ENCODE results near the gene CNFN.
"Not testable (repeated sequence)": the region's sequence is repeated elsewhere in the genome, so short reads cannot be mapped to it uniquely, and the experiment has no call there.

The CNFN gene

DNA sequence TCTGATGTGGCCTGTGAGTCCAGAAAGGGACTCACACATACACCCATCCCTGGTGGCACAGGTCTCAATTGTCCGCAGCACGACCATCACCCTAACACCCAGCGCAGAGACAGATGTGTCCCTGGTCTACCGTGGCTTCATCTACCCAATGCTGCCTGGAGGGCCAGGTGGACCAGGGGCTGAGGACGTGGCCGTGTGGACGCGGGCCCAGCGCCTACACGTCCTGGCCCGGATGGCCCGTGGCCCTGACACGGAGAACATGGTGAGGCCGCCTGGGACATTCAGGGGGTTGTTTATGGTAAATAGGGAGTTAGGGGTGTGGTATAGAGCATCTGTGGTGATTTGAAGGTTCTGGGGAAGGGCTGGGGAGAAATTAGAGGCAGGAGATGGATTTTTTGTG lies 41.9 kb downstream of the CNFN start:
- DNase-seq, result no peak

DNA sequence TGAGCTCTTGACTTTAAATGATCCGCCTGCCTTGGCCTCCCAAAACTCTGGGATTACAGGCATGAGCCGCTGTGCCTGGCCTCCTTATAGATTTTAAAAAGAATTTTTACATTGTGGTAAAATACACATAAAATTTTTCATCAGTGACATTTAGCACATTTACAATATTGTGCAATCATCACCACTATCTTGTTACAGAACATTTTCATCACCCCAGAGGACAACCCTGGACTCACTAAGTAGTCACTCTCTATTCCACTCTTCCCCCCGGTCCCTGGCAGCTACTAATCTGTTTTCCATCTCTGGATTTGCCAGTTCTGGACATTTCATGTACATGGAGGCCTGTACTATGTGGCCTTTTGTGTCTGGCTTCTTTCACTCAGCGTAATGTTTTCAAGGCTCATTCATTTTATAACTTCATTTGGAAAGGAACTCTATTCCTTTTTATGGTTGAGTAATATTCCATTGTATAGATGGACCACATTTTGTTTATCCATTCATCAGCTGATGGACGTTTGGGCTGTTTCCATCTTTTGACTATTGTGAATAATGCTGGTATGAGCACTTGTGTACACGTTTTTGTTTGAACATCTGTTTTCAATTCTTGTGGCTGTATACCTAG lies 44.8 kb downstream of the CNFN start:
- DNase-seq, result no peak

DNA sequence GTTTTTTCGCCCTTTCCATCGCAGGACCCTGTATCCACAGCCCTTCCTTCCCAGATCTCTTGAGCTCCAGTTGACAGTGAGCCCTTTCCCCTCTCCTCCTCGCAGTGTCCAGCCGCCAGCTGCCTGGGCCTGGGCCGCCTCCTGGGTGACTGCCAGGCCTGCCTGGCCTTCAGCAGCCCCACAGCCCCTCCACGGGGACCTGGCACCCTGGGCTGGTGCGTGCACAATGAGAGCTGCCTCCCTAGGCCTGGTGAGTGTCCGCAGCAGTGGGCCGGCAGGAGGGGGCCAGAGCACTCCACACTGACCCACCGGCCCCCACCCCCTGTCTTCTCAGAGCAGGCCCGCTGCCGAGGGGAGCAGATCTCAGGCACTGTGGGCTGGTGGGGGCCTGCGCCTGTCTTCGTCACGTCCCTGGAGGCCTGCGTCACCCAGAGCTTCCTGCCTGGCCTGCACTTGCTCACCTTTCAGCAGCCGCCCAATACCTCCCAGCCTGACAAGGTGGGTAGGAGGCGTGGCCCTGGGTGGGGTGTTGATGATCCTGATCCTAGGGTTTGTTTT lies 45.7 kb downstream of the CNFN start:
- DNase-seq, result no peak

DNA sequence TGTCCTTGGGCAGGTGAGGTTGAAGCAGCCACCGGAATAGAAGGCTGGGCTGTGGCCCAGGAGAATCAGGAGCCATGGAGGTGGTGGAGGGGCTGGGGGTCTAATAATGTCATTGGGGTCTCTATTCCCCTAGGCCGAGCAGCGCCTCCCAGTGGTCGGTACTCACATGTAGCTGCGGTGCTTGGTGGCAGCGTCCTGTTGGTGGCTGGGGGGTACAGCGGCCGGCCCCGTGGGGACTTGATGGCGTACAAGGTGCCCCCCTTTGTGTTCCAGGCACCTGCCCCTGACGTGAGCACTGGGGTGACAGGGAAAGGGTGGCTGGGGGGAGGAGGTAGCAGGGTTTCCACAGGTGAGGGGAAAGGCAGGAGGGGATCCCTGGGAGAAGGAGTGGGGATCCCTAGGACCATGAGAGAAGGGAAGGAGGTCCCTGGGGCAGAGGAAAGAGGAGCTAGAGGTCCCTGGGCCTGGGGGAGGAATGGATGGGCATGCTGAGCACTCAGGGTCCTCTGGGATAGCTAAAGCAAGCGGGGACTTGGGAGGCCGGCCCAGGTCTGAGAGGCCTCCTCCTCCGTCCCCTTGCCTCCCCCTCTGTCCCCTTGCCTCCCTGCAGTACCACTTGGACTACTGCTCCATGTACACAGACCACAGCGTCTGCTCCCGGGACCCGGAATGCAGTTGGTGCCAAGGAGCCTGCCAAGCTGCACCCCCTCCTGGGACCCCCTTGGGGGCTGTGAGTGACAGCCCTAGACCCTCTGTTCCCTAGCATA lies 46.6 kb downstream of the CNFN start:
- no peak for DNase-seq

DNA sequence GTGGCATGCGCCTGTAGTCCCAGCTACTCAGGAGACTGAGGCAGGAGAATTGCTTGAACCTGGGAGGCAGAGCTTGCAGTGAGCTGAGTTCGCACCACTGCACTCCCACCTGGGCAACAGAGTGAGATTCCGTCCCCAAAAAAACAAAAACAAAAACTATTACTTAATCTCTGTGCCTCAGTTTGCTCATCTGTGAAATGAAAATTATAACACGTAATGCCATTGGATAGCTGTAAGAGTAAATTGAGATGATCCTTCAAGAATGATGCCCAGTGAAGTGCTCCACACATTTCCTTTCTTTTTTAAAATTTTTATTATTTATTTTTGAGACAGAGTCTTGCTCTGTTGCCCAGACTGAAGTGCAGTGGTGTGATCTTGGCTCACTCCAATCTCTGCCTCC lies 50.2 kb downstream of the CNFN start:
- not testable (repeated sequence) for DNase-seq

DNA sequence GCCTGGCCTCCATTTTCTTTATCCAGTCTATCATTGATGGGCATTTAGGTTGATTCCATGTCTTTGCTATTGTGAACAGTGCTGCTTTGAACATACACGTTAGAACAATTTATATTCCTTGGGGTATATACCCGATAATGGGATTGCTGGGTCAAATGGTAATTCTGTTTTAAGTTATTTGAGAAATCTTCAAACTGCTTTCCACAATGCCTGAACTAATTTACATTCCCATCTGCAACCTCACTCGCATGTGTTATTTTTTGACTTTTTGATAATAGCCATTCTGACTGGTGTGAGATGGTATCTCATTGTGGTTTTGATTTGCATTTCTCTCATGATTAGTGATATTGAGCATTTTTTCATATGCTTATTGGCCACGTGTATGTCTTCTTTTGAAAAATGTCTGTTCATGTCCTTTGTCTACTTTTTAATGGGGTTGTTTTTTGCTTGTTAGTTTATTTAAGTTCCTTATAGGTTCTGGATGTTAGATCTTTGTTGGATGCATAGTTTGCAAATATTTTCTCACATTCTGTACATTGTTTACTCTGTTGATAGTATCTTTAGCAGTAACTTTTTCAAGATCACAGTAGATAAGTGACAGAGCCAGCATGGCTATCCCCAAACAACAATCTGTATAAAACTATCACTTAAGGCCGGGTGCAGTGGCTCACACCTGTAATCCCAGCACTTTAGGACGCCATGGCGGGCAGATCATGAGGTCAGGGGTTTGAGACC lies 50.8 kb downstream of the CNFN start:
- DNase-seq, result not testable (repeated sequence)

Data from activated CD4-positive, CD25-positive, alpha-beta regulatory T cell treated with anti-CD3 and anti-CD28 coated beads, Interleukin-2, amount 50 U/mL, for 72 hours (primary cell).